ENCODE data around the gene ATG7.

DNA sequence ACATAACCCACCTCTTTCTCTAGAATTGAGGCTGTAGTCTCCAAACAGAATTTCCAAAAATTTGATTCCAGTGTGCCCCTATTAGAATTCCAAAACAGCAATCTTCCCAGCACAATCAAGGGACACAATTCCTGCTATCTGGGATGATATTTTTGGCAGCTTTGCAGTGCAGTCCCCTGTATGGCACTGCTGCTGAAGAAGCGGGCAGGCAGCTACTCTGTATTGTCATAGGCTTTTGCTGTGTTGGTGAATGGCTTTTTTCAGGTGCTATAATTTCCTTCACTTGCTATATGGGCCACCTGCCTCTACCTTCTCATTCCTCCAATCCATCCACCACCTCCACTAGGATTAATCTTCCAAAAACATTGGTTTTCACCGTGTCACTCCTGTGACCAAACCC, 226.0 kb downstream of the ATG7 start:
- TF ChIP-seq, protein P1, sequence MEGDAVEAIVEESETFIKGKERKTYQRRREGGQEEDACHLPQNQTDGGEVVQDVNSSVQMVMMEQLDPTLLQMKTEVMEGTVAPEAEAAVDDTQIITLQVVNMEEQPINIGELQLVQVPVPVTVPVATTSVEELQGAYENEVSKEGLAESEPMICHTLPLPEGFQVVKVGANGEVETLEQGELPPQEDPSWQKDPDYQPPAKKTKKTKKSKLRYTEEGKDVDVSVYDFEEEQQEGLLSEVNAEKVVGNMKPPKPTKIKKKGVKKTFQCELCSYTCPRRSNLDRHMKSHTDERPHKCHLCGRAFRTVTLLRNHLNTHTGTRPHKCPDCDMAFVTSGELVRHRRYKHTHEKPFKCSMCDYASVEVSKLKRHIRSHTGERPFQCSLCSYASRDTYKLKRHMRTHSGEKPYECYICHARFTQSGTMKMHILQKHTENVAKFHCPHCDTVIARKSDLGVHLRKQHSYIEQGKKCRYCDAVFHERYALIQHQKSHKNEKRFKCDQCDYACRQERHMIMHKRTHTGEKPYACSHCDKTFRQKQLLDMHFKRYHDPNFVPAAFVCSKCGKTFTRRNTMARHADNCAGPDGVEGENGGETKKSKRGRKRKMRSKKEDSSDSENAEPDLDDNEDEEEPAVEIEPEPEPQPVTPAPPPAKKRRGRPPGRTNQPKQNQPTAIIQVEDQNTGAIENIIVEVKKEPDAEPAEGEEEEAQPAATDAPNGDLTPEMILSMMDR (IDR thresholded peaks at IDR 0.05; ENCODE audit: low read depth, low read length) = no peak
- no peak for TF ChIP-seq POLR2A (IDR thresholded peaks at IDR 0.05; ENCODE audit: extremely low read depth, insufficient read length)

Measured in NB4 (cell line).